ENCODE results near the gene ZNF346. TPM values are rescaled to one million over a fixed set of nuclear protein-coding genes. Genes with fewer than 3 reads are reported as not detected.
"Not testable (repeated sequence)": the region's sequence is repeated elsewhere in the genome, so short reads cannot be mapped to it uniquely, and the experiment has no call there.

Gene ZNF346
- total RNA-seq, 8 experiments from 2014 or later: 14.1 to 36.8 (median 21.1) TPM

GRCh38 chr5:176995896-176996767 lies 26.4 kb upstream of the ZNF346 start:
- ATAC-seq (replicated peaks in 6 of 8): peak in 2 of 8 experiments; percentile 45 to 52
- H3K27ac ChIP-seq: no peak overlapping the region

GRCh38 chr5:176996780-176997179 lies 25.7 kb upstream of the ZNF346 start:
- no peak overlapping the region for H3K4me3 ChIP-seq
- in situ Hi-C loops (cut with MboI; ENCODE audit: low pct_unique_long_range_greater_than_20kb in 2 of 9, low sequenced_read_pairs in 9 of 9, unreplicated experiment in 9 of 9): no loop called here
- H3K27ac ChIP-seq: no peak overlapping the region
- ATAC-seq (replicated peaks in 6 of 8): no peak
- WGBS, 10 experiments: 89 to 100% (median 99%) methylated on average over 1 to 5 of the region's 5 CpGs; no CpG with 5 or more reads in 2 of the 10 experiments
- no peaks in the 10 kb centered on the region for H3K4me1 ChIP-seq (replicated peaks in 1 of 2)

More at GRCh38 chr5:176995896-176996767, 26.4 kb upstream of the ZNF346 start:
- Histone ChIP-seq H3K4me3 (no peak overlapping the region), H3K4me1 (replicated peaks in 1 of 2) (no peaks in the 10 kb centered on the region)
- in situ Hi-C loops (cut with MboI; ENCODE audit: low pct_unique_long_range_greater_than_20kb in 2 of 9, low sequenced_read_pairs in 9 of 9, unreplicated experiment in 9 of 9): no loop called here
- WGBS, 10 experiments: 21 to 94% (median 63%) methylated on average over 1 to 4 of the region's 4 CpGs; no CpG with 5 or more reads in 1 of the 10 experiments

GRCh38 chr5:176998828-176999227 lies 23.7 kb upstream of the ZNF346 start:
- Histone ChIP-seq H3K4me1 (replicated peaks in 1 of 2) (peaks cover under 1 to 5% of the 10 kb centered on the region in 2 donors), H3K4me3 (no peak overlapping the region), H3K27ac (no peak overlapping the region)
- in situ Hi-C loops (cut with MboI; ENCODE audit: low pct_unique_long_range_greater_than_20kb in 2 of 9, low sequenced_read_pairs in 9 of 9, unreplicated experiment in 9 of 9): no loop called here
- no peak for ATAC-seq (replicated peaks in 6 of 8)
- WGBS, 10 experiments: 80 to 100% (median 100%) methylated on average over 1 to 5 of the region's 5 CpGs; no CpG with 5 or more reads in 1 of the 10 experiments

DNA sequence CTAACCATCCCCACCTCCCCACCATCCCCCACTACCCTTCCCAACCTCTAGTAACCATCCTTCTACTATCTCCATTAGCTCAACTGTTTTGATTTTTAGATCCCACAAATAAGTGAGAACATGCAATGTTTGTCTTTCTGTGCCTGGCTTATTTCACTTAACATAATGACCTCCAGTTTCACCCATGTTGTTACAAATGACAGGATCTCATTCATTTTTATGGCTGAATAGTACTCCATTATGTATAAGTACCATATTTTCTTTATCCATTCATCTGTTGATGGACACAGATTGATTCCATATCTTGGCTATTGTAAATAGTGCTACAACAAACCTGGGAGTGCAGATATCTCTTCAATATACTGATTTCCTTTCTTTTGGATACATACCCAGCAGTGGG lies 23.0 kb upstream of the ZNF346 start:
- H3K4me1 ChIP-seq (replicated peaks in 1 of 2); H3K27ac ChIP-seq; ATAC-seq (replicated peaks in 6 of 8); H3K4me3 ChIP-seq; in situ Hi-C loops (cut with MboI; ENCODE audit: low pct_unique_long_range_greater_than_20kb in 2 of 9, low sequenced_read_pairs in 9 of 9, unreplicated experiment in 9 of 9): not testable (repeated sequence)

DNA sequence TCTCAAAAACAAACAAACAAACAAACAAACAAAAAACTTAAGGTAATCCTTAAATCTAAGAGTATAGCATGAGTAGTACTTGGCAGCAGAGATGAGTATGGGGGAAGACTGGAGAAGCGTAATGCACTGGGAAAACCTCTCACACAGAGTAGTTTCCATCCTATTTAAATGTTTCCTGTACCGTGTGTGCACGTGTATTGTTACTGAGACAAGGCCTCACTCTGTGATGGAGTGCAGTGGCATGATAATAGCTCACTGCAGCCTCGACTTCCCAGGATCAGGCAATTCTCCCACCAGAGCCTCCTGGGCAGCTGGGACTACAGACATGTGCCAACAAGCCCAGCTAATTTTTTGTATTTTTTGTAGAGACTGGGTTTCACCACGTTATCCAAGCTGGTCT lies 18.8 kb upstream of the ZNF346 start:
- in situ Hi-C loops (cut with MboI; ENCODE audit: low pct_unique_long_range_greater_than_20kb in 2 of 9, low sequenced_read_pairs in 9 of 9, unreplicated experiment in 9 of 9): no loop called here
- ATAC-seq (replicated peaks in 6 of 8): no peak
- Histone ChIP-seq H3K27ac (no peak overlapping the region), H3K4me1 (replicated peaks in 1 of 2) (peaks cover 15 to 16% of the 10 kb centered on the region in 2 donors), H3K4me3 (no peak overlapping the region)
- 42 to 100% (median 61%) methylated on average over 1 to 5 of the region's 5 CpGs for WGBS, 10 experiments

GRCh38 chr5:177004961-177005360 lies 17.5 kb upstream of the ZNF346 start:
- Histone ChIP-seq H3K4me3 (peak overlapping the region; percentile 82 to 95 (median 86)), H3K27ac (no peak overlapping the region), H3K4me1 (replicated peaks in 1 of 2) (peaks cover 15 to 16% of the 10 kb centered on the region in 2 donors)
- in situ Hi-C loops (cut with MboI; ENCODE audit: low pct_unique_long_range_greater_than_20kb in 2 of 9, low sequenced_read_pairs in 9 of 9, unreplicated experiment in 9 of 9): no loop called here
- WGBS, 10 experiments: 77 to 100% (median 83%) methylated on average over 1 to 9 of the region's 10 CpGs; no CpG with 5 or more reads in 3 of the 10 experiments
- no peak for ATAC-seq (replicated peaks in 6 of 8)

DNA sequence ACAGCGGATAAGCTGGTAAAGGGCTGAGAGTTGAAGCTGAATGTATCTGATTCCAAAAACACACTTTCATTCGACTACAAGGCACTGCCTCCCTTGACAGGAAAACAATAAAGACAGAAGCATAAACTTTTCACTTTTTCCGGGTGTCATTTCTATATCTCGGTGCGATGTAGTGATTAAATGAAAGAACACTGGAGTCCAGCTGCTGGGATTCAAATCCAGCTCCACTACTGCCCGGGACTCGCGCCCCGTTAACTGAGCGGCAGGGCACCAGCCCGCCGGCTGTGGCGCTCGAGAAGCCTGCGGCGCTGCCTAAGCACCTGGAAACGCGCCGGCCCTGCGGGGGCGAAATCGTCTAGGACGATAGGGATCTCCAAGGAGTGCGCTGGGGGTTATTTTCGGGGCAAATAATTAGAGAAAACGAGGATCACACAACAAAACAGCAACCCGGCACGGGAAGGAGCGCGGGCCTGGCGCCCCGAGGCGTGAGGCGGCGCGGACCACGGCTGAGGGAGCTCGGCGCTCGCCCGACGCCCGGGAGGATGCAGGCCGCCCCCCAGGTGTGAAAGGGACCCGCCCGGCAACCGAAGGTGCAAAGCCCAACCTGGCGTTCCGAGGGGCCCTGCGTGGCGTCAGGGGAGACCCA lies 16.8 kb upstream of the ZNF346 start:
- in situ Hi-C loops (cut with MboI; ENCODE audit: low pct_unique_long_range_greater_than_20kb in 2 of 9, low sequenced_read_pairs in 9 of 9, unreplicated experiment in 9 of 9): no loop called here
- ATAC-seq (replicated peaks in 6 of 8): peak; percentile 43 to 57 (median 53)
- peak overlapping the region; percentile 93 to 95 for H3K27ac ChIP-seq
- peak overlapping the region; percentile 82 to 95 (median 86) for H3K4me3 ChIP-seq
- WGBS, 10 experiments: 0 to 6% (median 2%) methylated on average over 1 to 10 of the region's 51 CpGs; no CpG with 5 or more reads in 2 of the 10 experiments
- peaks cover 15 to 16% of the 10 kb centered on the region in 2 donors for H3K4me1 ChIP-seq (replicated peaks in 1 of 2)

DNA sequence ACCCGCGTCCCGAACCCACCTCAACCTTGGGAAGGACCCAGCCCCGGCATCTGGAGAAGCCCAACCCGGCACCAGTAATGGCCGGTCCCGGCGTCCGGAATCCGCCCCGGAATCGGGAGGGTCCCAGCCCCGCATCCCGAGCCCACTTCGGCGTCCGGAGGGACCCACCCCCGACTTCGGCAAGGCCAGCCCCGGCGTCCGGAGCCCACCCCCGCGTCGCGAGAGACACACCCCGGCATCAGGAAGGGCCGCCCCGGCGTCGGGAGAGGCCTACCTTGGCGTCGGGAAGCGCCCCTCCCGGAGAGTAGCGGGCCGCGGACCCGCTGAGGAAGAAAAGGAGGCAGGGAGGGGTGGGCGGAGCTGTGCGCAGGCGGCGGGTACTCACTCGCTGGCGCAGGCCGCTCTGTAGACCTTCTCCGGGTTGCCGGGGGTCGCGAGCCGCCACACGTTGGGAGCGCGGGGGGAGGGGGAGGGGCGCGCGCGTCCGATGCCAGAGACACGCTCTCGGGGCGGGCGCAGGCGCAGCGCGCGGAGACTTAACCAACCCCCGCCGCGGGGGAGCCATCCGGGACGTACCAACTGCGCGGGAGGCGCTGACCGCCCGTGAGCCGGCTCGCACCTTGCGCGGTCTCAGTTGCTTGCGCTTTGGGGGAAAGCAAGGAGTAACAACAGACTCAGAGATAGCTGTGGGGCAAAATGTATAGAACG lies 16.1 kb upstream of the ZNF346 start, which contains the start of gene UIMC1:
Gene UIMC1 (minus strand): TSS at position 515 of the 708 bp plus-strand sequence. CDS start 24,164 bp downstream, outside the sequence.
- Histone ChIP-seq H3K4me3 (peak within 1 kb of the TSS; percentile 82 to 95 (median 86)), H3K27ac (peak within 1 kb of the TSS; percentile 93 to 95), H3K4me1 (replicated peaks in 1 of 2) (peaks cover 15 to 16% of the 10 kb centered on the region in 2 donors)
- ATAC-seq (replicated peaks in 6 of 8): peak; percentile 82 to 94 (median 92)
- WGBS, 10 experiments: 0% methylated on average over 1 to 2 of the region's 83 CpGs; no CpG with 5 or more reads in 6 of the 10 experiments
- in situ Hi-C loops (cut with MboI; ENCODE audit: low pct_unique_long_range_greater_than_20kb in 2 of 9, low sequenced_read_pairs in 9 of 9, unreplicated experiment in 9 of 9): no loop called here

- ATAC-seq (replicated peaks in 6 of 8): no peak
- Histone ChIP-seq H3K4me1 (replicated peaks in 1 of 2) (peaks cover 11 to 16% of the 10 kb centered on the region in 2 donors), H3K27ac (no peak overlapping the region), H3K4me3 (no peak overlapping the region)
- WGBS, 10 experiments: 25 to 100% (median 100%) methylated on average over 1 to 2 of the region's 2 CpGs; no CpG with 5 or more reads in 5 of the 10 experiments
- in situ Hi-C loops (cut with MboI; ENCODE audit: low pct_unique_long_range_greater_than_20kb in 2 of 9, low sequenced_read_pairs in 9 of 9, unreplicated experiment in 9 of 9): no loop called here
Measured at GRCh38 chr5:177008716-177009115, 13.8 kb upstream of the ZNF346 start.

DNA sequence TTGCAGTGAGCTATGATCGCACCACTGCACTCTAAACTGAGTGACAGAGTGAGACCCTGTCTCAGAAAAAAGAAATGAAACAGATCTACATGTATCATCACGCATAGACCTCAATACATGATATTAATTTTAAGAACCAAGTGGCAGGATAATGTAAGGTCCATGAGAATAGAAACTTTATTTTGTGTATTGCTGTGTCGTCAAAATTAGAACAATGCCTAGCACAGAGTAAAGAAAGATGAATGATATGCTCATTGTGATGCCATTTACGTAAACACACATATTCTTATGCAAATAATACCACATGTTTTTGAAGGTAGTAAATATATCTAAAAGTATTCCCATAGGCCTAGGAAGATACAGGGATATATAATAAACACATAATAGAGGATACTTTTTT lies 12.3 kb upstream of the ZNF346 start:
- Histone ChIP-seq H3K27ac (no peak overlapping the region), H3K4me1 (replicated peaks in 1 of 2) (peaks cover under 1 to 3% of the 10 kb centered on the region in 2 donors), H3K4me3 (no peak overlapping the region)
- WGBS, 10 experiments: 67 to 100% (median 87%) methylated on average over 1 to 4 of the region's 4 CpGs
- no peak for ATAC-seq (replicated peaks in 6 of 8)
- in situ Hi-C loops (cut with MboI; ENCODE audit: low pct_unique_long_range_greater_than_20kb in 2 of 9, low sequenced_read_pairs in 9 of 9, unreplicated experiment in 9 of 9): no loop called here

DNA sequence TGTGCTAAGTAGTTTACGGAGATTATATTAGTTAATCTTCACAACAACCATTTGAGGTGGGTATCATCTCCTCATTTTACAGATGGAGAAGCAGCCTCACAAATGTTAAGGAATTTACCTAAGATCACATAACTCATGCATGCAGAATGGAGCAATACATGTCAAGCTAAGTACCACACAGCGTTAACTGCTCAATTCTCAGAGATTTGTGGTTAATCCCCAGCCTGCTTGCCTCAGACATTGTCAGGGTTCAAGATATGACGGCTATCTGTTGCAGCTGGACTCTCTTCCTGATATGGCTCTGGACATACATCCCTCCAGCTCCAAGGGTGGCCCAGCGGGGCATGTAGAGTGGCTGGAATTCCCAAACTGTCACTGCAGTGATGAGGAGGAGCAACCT lies 7.3 kb upstream of the ZNF346 start:
- in situ Hi-C loops (cut with MboI; ENCODE audit: low pct_unique_long_range_greater_than_20kb in 2 of 9, low sequenced_read_pairs in 9 of 9, unreplicated experiment in 9 of 9): no loop called here
- Histone ChIP-seq H3K4me1 (replicated peaks in 1 of 2) (no peaks in the 10 kb centered on the region), H3K4me3 (no peak overlapping the region), H3K27ac (no peak overlapping the region)
- ATAC-seq (replicated peaks in 6 of 8): no peak
- WGBS, 10 experiments: 79 to 100% (median 91%) methylated on average over 1 to 4 of the region's 4 CpGs; no CpG with 5 or more reads in 2 of the 10 experiments

DNA sequence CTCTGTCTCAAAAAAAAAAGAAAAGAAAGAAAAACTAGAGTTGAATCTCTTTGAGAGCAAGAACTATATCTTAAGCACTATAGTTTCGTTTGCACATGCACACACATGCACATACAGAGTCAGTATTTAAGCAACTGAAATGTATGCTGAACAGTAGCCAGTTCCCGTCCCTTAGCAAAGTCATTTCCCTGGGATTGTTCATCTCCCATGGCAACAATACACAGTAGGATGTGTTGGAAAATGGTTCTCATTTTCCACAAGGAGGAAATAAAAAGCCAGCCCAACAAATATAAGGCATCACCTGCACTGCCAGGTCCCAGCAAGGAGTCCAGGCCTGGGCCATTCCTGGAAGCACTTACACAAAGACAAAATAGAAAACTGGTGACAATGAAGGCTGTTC lies 4.2 kb upstream of the ZNF346 start:
- in situ Hi-C loops (cut with MboI; ENCODE audit: low pct_unique_long_range_greater_than_20kb in 2 of 9, low sequenced_read_pairs in 9 of 9, unreplicated experiment in 9 of 9): no loop called here
- ATAC-seq (replicated peaks in 6 of 8): no peak
- Histone ChIP-seq H3K4me3 (no peak overlapping the region), H3K4me1 (replicated peaks in 1 of 2) (peaks cover 5 to 6% of the 10 kb centered on the region in 2 donors), H3K27ac (no peak overlapping the region)
- 0 to 90% (median 50%) methylated on average over 1 to 2 of the region's 2 CpGs; no CpG with 5 or more reads in 3 of the 10 experiments for WGBS, 10 experiments

All from motor neuron (in vitro differentiated cells).